Measurements from ENCODE around the gene LAMA1.

LAMA1 gene

DNA sequence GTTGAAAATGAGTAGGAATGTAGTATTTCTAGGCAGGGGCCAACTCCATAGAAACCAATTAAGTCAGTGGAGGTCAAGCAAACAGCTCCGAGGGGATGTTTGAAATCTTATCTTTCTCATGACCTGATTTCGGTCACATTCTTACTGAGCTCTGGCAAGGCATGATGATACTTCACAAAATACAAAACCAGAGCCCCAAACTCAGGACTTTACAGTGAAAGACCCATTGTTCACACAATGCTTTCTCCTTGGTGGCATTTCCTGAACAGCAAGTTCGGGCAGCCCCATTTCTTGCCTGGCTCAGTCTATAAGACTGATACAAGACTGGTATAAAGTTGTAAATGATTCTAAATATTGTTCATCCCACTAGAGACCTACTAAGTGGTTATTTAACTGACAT, 53.3 kb downstream of the LAMA1 start:
- in situ Hi-C loops (cut with HindIII; ENCODE audit: low sequenced_read_pairs) = no loop called here
- DNase-seq (ENCODE audit: low read depth, low spot score) = no peak
- no peak overlapping the region for H3K4me3 ChIP-seq (ENCODE audit: low read depth, low read length)
- TF ChIP-seq, protein P1, sequence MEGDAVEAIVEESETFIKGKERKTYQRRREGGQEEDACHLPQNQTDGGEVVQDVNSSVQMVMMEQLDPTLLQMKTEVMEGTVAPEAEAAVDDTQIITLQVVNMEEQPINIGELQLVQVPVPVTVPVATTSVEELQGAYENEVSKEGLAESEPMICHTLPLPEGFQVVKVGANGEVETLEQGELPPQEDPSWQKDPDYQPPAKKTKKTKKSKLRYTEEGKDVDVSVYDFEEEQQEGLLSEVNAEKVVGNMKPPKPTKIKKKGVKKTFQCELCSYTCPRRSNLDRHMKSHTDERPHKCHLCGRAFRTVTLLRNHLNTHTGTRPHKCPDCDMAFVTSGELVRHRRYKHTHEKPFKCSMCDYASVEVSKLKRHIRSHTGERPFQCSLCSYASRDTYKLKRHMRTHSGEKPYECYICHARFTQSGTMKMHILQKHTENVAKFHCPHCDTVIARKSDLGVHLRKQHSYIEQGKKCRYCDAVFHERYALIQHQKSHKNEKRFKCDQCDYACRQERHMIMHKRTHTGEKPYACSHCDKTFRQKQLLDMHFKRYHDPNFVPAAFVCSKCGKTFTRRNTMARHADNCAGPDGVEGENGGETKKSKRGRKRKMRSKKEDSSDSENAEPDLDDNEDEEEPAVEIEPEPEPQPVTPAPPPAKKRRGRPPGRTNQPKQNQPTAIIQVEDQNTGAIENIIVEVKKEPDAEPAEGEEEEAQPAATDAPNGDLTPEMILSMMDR (IDR thresholded peaks at IDR 0.05; ENCODE audit: low read depth, low read length) = no peak

DNA sequence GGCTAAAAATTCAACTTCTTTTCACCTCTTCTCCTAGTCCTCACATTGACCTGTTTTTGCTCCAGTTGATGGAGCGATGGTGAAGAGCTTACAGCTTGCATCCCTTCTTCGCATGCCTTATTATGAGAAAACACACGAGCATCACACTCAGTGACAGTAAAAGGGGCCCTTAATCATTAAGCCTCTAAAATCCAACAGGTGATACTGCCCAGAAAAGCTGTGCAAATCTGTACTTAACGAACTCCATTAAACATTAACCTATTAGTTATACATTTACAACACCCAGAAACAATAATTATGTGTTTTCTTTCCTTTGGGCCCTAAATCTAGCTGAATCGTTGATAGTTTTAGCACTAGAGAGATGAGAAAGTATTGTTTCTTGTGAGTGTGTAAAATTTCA, 54.8 kb downstream of the LAMA1 start:
- DNase-seq (ENCODE audit: low read depth, low spot score) = no peak
- no peak overlapping the region for H3K4me3 ChIP-seq (ENCODE audit: low read depth, low read length)
- in situ Hi-C loops (cut with HindIII; ENCODE audit: low sequenced_read_pairs) = no loop called here
- TF ChIP-seq, protein P1 (IDR thresholded peaks at IDR 0.05; ENCODE audit: low read depth, low read length) = no peak

DNA sequence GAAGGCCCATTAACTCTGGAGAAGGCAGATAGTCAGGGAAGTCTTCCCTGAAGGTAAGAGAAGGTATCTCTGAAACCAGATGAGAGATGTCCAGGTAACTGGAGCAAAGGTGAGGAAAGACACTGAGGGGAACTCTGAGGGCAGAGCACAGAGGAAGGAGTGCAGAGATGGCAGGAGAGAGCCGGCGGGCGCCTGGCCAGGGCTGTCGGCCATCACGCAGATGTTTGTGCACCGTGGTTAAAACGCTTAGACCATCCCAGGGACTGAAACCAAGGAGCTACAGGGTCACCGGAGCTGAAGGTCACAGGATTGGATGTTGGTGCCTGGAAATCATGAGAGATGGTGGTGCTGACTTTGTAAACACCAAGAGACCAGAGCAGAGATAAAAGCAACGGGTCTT, 55.4 kb downstream of the LAMA1 start:
- no peak for DNase-seq (ENCODE audit: low read depth, low spot score)
- TF ChIP-seq, protein P1 (IDR thresholded peaks at IDR 0.05; ENCODE audit: low read depth, low read length) = no peak
- no peak overlapping the region for H3K4me3 ChIP-seq (ENCODE audit: low read depth, low read length)
- in situ Hi-C loops (cut with HindIII; ENCODE audit: low sequenced_read_pairs) = no loop called here

DNA sequence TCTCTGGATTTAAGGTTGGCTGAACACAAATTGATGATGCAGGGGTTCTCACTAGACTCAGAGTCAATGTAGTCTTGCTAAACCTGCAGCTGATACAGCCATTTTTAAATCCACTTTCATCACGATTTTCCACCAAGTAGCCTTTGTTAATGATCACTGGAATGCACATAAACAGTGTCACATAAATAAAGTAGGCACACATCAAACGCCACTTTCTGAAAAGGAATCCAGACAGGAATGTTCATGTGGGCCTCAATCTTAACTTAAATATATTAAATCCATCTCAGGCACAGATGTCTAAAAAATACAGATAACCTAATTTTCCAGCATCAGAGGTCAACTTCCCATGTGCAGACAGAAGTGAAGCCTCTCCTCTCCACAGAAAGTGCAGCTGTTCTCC, 58.3 kb downstream of the LAMA1 start:
- in situ Hi-C loops (cut with HindIII; ENCODE audit: low sequenced_read_pairs) = no loop called here
- TF ChIP-seq, protein P1 (IDR thresholded peaks at IDR 0.05; ENCODE audit: low read depth, low read length) = no peak
- no peak overlapping the region for H3K4me3 ChIP-seq (ENCODE audit: low read depth, low read length)
- DNase-seq (ENCODE audit: low read depth, low spot score) = no peak

DNA sequence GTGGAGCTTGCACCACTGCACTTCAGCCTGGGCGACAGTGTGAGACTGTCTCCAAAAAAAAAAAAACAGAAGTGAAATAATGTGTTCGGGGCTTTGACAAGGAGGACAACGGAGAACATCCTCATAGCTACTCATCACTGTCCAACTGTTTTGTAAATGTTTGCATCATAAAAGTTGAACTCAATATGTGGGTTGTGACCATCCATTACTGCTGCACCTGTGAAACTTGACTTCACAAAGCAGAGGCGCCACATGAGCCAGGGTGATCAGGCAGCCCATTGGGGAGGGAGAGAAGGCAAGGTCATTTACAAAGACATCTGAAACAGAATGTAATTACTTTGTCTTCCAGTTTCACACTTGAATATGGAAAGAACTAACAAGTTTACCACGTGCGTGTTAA, 61.6 kb downstream of the LAMA1 start:
- in situ Hi-C loops (cut with HindIII; ENCODE audit: low sequenced_read_pairs) = no loop called here
- no peak overlapping the region for H3K4me3 ChIP-seq (ENCODE audit: low read depth, low read length)
- TF ChIP-seq, protein P1 (IDR thresholded peaks at IDR 0.05; ENCODE audit: low read depth, low read length) = no peak
- no peak for DNase-seq (ENCODE audit: low read depth, low spot score)

DNA sequence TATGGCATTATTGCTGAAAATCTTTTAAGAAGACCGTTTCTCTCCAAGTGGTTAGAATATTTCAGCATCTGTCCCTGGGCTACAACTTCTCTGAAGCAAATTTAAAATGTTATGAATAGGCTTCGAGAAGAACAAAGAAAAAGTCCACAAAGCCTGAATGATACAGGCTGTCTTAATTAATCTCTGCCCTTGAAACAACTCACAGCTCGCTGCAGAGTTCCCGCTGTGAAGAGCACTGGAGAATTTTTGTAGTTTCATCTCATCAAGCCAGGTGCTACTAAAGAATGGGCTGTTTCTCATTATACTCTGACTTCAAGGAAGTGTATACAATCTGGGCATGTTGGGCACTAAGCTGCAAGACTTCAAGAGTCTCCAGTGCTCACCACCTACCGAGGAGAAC, 67.6 kb downstream of the LAMA1 start:
- no peak for DNase-seq (ENCODE audit: low read depth, low spot score)
- H3K4me3 ChIP-seq (ENCODE audit: low read depth, low read length) = no peak overlapping the region
- TF ChIP-seq, protein P1 (IDR thresholded peaks at IDR 0.05; ENCODE audit: low read depth, low read length) = no peak
- in situ Hi-C loops (cut with HindIII; ENCODE audit: low sequenced_read_pairs) = no loop called here

DNA sequence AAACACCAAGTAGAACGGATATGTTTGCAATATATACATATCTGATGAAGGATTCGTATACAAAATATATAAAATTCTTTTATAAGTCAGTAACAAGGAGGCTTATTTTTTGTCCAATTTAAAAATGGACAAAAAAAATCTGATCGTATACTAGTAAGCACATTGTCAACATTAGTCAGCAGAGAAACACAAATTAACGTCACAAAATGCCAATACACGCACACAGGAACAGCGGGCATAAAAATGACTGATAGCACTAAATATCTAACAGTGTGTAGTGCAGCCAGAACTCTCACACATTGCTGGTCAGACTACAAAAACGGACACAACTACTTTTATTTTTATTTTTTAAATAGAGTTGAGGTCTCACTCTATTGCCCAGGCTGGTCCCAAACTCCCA, 69.5 kb downstream of the LAMA1 start:
- no peak overlapping the region for H3K4me3 ChIP-seq (ENCODE audit: low read depth, low read length)
- TF ChIP-seq, protein P1 (IDR thresholded peaks at IDR 0.05; ENCODE audit: low read depth, low read length) = no peak
- no peak for DNase-seq (ENCODE audit: low read depth, low spot score)
- in situ Hi-C loops (cut with HindIII; ENCODE audit: low sequenced_read_pairs) = no loop called here
